A673 (cell line): Measurements from ENCODE around the gene HDAC4. TPM values are rescaled to one million over a fixed set of nuclear protein-coding genes. Genes with fewer than 3 reads are reported as not detected.

Experiments
- BruUV-seq: library from RNA; stranded (reverse); fragments of 400-500 nt; replicated peaks from 2 replicates; lab custom pipeline; 2021; lab: Mats Ljungman, UMichigan
- CTCF ChIA-PET: fragments of 300-600 bp; sonication (Branson Sonifier 250); formaldehyde crosslinking; loops from one replicate; lab custom pipeline; 2022; ENCODE audit warnings: antibody characterized with exemption; lab: Charles Lee
- POLR2A ChIA-PET: fragments of 300-600 bp; sonication (Branson Sonifier 250); formaldehyde crosslinking; loops from one replicate; lab custom pipeline; 2022; ENCODE audit warnings: antibody characterized with exemption; ENCODE audit not compliant: low non-redundant PET; lab: Charles Lee
- DNase-seq: peaks from one replicate; pipeline ENCODE4 v3.0.0-alpha.2; 2015; ENCODE audit warnings: low spot score
- H3K27ac ChIP-seq: fragments of 200-600 bp; sonication (generic); 2 replicates; pipeline ENCODE4 v1.5.1; 2016; ENCODE audit warnings: mixed run types, low read depth, mild to moderate bottlenecking, mixed read lengths, antibody characterized with exemption, low read length; ENCODE audit not compliant: poor library complexity, severe bottlenecking
- H3K27me3 ChIP-seq: fragments of 200-600 bp; sonication (generic); replicated peaks from 2 replicates; pipeline ENCODE4 v1.6.1; 2017; ENCODE audit warnings: mixed run types, low read depth, mild to moderate bottlenecking, mixed read lengths, antibody characterized with exemption, low read length; ENCODE audit not compliant: insufficient read depth, poor library complexity
- H3K36me3 ChIP-seq: fragments of 200-600 bp; sonication (generic); 2 replicates; pipeline ENCODE4 v1.6.1; 2016; ENCODE audit warnings: mixed run types, mild to moderate bottlenecking, mixed read lengths, antibody characterized with exemption, low read length; ENCODE audit not compliant: insufficient read depth, poor library complexity, severe bottlenecking
- H3K4me1 ChIP-seq: fragments of 200-600 bp; sonication (generic); 2 replicates; pipeline ENCODE4 v1.6.1; 2017; ENCODE audit warnings: mixed run types, mild to moderate bottlenecking, mixed read lengths, antibody characterized with exemption, low read length; ENCODE audit not compliant: insufficient read depth, poor library complexity, severe bottlenecking
- H3K4me3 ChIP-seq: fragments of 200-600 bp; sonication (generic); 2 replicates; pipeline ENCODE4 v1.5.1; 2016; ENCODE audit warnings: low read depth, mixed run types, mild to moderate bottlenecking, mixed read lengths, low read length; ENCODE audit not compliant: poor library complexity, severe bottlenecking
- H3K9me3 ChIP-seq: fragments of 200-600 bp; sonication (generic); 2 replicates; pipeline ENCODE4 v1.6.1; 2016; ENCODE audit warnings: mixed run types, low read depth, mild to moderate bottlenecking, mixed read lengths, antibody characterized with exemption, low read length; ENCODE audit not compliant: poor library complexity, severe bottlenecking
- EZH2 ChIP-seq: fragments of 200-600 bp; sonication (generic); IDR thresholded peaks from 2 replicates; pipeline ENCODE4 v1.6.1; 2017; ENCODE audit warnings: borderline replicate concordance, low read depth, mild to moderate bottlenecking, mixed read lengths, antibody characterized with exemption, low read length; ENCODE audit not compliant: poor library complexity, severe bottlenecking
- intact Hi-C: fragments of 100-400 bp; cut with micrococcal nuclease; formaldehyde crosslinking; loops from one replicate; pipeline ENCODE4 v1.10.0; 2022; ENCODE audit not compliant: unreplicated experiment
- total RNA-seq: library from RNA; stranded (reverse); gene quantifications from 2 replicates; pipeline ENCODE4 v1.2.3, GENCODE V29; 2021
- TF ChIP-seq, protein P1 (sequence below): fragments of 300-800, 200-600 bp; sonication (generic); conservative IDR thresholded peaks from 2 replicates; pipeline ENCODE4 v1.5.1; 2017; ENCODE audit warnings: low read depth, mild to moderate bottlenecking, antibody characterized with exemption, low read length, moderate library complexity, mixed read lengths

HDAC4 gene
- total RNA-seq, 1 experiment from 2014 or later = 40.0 TPM

DNA sequence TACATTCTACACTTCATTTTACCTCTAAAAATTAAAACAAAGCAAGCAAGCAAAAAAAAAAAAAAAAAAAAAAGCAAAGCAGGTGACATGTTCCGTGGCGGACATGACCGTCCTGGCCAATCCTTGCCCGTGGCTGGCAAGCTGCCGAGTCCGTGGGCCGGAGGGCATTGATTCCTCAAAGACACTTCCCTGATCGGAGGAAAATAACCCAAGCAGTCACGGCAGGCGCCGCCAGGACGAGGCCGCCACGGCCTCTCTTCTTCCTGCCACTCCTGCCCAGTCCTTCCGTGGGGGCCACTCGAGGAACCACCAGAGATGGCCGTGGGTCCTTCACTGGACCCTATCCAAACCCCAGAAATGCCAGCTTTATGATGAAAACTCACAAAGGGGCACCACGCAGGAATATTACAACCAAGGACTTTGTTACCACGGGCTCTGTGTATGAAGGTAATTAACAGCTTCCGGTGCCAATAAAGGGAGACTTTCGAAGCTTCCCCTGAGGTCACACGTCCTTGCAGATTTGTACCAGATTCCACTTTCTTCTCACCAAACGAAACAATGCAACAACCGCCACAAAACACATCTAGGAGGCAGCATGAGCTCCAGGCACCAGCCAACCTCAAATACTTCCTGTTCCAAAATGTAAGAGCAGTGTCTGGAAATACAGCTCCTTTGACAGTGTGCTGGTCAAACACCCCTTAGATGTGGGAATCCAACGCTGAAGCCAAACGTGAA lies 170.3 kb downstream of the HDAC4 start:
- ChIA-PET POLR2A (no interaction called here), CTCF (no interaction called here)
- no TSS peak for BruUV-seq
- no peaks in the 10 kb centered on the region for H3K9me3 ChIP-seq
- no peaks in the 10 kb centered on the region for H3K36me3 ChIP-seq
- intact Hi-C loops = no loop called here
- TF ChIP-seq, protein P1, sequence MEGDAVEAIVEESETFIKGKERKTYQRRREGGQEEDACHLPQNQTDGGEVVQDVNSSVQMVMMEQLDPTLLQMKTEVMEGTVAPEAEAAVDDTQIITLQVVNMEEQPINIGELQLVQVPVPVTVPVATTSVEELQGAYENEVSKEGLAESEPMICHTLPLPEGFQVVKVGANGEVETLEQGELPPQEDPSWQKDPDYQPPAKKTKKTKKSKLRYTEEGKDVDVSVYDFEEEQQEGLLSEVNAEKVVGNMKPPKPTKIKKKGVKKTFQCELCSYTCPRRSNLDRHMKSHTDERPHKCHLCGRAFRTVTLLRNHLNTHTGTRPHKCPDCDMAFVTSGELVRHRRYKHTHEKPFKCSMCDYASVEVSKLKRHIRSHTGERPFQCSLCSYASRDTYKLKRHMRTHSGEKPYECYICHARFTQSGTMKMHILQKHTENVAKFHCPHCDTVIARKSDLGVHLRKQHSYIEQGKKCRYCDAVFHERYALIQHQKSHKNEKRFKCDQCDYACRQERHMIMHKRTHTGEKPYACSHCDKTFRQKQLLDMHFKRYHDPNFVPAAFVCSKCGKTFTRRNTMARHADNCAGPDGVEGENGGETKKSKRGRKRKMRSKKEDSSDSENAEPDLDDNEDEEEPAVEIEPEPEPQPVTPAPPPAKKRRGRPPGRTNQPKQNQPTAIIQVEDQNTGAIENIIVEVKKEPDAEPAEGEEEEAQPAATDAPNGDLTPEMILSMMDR = no peak
- TF ChIP-seq EZH2 = no peak
- H3K4me3 ChIP-seq = no peak overlapping the region
- DNase-seq = peak; percentile 53
- H3K4me1 ChIP-seq = peaks cover 38% of the 10 kb centered on the region
- H3K27ac ChIP-seq = peak overlapping the region; percentile 22
- no peaks in the 10 kb centered on the region for H3K27me3 ChIP-seq

DNA sequence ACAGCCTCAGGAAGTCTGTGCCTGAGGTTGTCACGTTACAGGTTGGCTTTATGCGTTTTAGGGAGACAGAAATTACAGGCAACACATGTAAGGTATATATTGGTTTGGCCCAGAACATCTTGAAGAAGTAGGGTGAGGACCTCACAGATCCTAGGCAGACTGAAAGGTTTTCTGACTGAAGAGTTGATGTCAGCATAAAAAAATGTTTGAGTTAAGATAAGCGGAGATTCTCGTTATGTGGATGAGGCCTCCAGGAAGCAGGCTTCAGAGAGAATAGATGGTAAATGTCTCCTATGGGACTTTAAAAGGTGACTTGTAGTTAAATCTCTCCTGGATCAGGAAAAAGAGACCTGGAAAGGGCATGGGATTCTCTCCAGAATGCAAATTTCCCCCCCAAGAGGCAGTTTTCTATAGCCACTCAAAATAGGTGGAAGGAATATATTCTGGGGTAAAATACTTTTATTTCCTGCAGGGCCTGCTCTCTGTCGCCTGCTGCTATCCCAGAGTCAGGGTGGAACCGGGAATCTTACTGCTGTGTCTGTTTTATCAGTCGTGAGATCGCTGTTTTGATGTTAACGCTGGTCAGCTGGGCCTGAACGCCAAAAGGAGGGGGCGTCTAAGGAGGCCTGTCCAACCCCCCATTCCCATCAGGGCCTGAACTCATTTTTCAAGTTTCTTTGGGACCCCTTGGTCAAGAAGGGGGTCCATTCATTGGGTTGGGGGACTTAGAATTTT lies 171.1 kb downstream of the HDAC4 start:
- H3K27ac ChIP-seq = peak overlapping the region; percentile 22
- H3K36me3 ChIP-seq = no peaks in the 10 kb centered on the region
- intact Hi-C loops = no loop called here
- H3K27me3 ChIP-seq = no peaks in the 10 kb centered on the region
- DNase-seq = no peak
- no peak overlapping the region for H3K4me3 ChIP-seq
- BruUV-seq = no TSS peak
- ChIA-PET POLR2A (no interaction called here), CTCF (no interaction called here)
- H3K4me1 ChIP-seq = peaks cover 38% of the 10 kb centered on the region
- no peak for TF ChIP-seq EZH2
- TF ChIP-seq, protein P1 = no peak
- H3K9me3 ChIP-seq = no peaks in the 10 kb centered on the region

DNA sequence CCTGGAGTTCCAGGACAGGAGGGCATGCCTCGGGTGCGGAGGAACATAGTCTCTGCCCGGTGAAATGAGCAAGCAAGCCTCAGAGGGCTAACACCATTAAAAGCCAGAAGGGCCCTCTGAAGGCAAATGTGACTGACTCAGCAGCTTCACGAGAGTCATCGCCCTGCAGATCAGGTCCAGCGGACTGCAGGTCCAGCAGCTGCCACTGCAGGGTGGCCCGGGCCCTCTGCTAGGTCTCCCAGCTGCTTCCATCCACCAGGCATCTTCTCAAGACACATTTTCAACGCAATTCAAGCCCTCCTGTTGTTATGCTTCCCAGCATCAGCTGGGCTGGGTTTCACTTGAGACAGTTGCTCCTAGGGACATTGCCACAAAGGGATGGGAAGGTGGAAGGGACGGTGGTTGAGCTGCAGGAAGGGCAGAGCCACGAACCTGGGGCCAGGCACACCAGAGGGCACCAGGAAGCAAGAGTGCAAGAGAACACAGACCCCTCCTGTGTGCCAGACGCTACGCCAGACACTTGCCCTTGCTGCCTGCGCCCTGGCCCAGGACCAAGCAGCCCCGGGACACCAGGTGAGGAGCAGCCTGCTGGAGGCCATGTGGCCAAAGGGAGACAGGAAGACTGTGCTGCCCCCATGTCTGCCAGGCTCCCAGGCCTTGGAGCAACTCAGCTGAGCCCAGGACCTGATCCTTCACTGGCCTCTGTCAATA lies 173.0 kb downstream of the HDAC4 start:
- TF ChIP-seq, protein P1 = no peak
- no peak for TF ChIP-seq EZH2
- no peaks in the 10 kb centered on the region for H3K9me3 ChIP-seq
- POLR2A ChIA-PET = no interaction called here
- DNase-seq = no peak
- no TSS peak for BruUV-seq
- CTCF ChIA-PET = no interaction called here
- no peak overlapping the region for H3K27ac ChIP-seq
- peaks cover 52% of the 10 kb centered on the region for H3K4me1 ChIP-seq
- H3K27me3 ChIP-seq = no peaks in the 10 kb centered on the region
- intact Hi-C loops = no loop called here
- no peak overlapping the region for H3K4me3 ChIP-seq
- no peaks in the 10 kb centered on the region for H3K36me3 ChIP-seq
